Keratinocyte (primary cell): ENCODE data around the gene FUT4. TPM values are rescaled to one million over a fixed set of nuclear protein-coding genes. Genes with fewer than 3 reads are reported as not detected.
A peak's percentile ranks its signal among the peaks of the same experiment; 100 is the strongest.
"Not testable (repeated sequence)": the region's sequence is repeated elsewhere in the genome, so short reads cannot be mapped to it uniquely, and the experiment has no call there.

Experiments
- DNase-seq: peaks from one replicate; pipeline ENCODE4 v3.0.0-alpha.2; 2011; ENCODE audit warnings: low read depth, missing footprints, low spot score
- FAIRE-seq: peaks from 2 replicates; lab custom pipeline; 2011; peaks lifted over from hg19 to GRCh38; lab: Jason Lieb, UNC
- H2AFZ ChIP-seq: 2 replicates; pipeline ENCODE4 v1.6.0; 2012; ENCODE audit warnings: low read length, control low read depth, inconsistent platforms; ENCODE audit not compliant: control insufficient read depth
- H3K27ac ChIP-seq: 2 replicates; pipeline ENCODE4 v1.5.1; 2011; ENCODE audit warnings: low read length; ENCODE audit not compliant: control insufficient read depth, insufficient read depth
- H3K27me3 ChIP-seq: 3 replicates; pipeline ENCODE4 v1.6.0; 2011; ENCODE audit warnings: low read length; ENCODE audit not compliant: control insufficient read depth, insufficient read depth; ENCODE audit errors: extremely low read depth
- H3K36me3 ChIP-seq, 2 experiments: 2 replicates in 1 of 2; 3 replicates in 1 of 2; pipeline ENCODE4 v1.5.1; 2011; ENCODE audit warnings: low read length in 2 of 2, mild to moderate bottlenecking in 1 of 2; ENCODE audit not compliant: control insufficient read depth in 2 of 2, insufficient read depth in 2 of 2; ENCODE audit errors: extremely low read depth in 1 of 2
- H3K4me1 ChIP-seq: 3 replicates; pipeline ENCODE4 v1.5.1; 2011; ENCODE audit warnings: low read length; ENCODE audit not compliant: control insufficient read depth, insufficient read depth; ENCODE audit errors: extremely low read depth
- H3K4me2 ChIP-seq: 3 replicates; pipeline ENCODE4 v1.6.0; 2011; ENCODE audit warnings: low read depth, low read length; ENCODE audit not compliant: control insufficient read depth, insufficient read depth; ENCODE audit errors: extremely low read depth
- H3K4me3 ChIP-seq, 3 experiments: fragments of 200-600 bp in 1 of 3; sonication (generic) in 1 of 3; 2 replicates in 2 of 3; 3 replicates in 1 of 3; pipeline ENCODE4 v1.5.1; 2011 to 2016; ENCODE audit warnings: low read length in 3 of 3, mild to moderate bottlenecking in 3 of 3, control low read depth in 2 of 3, inconsistent platforms in 1 of 3, low read depth in 1 of 3, mixed read lengths in 1 of 3, mixed run types in 1 of 3, moderate library complexity in 1 of 3; ENCODE audit not compliant: control insufficient read depth in 2 of 3, insufficient read depth in 2 of 3; ENCODE audit errors: extremely low read depth in 1 of 3
- H3K79me2 ChIP-seq: 2 replicates; pipeline ENCODE4 v1.6.0; 2012; ENCODE audit warnings: low read length; ENCODE audit not compliant: control insufficient read depth, insufficient read depth
- H3K9ac ChIP-seq: 3 replicates; pipeline ENCODE4 v1.6.0; 2011; ENCODE audit warnings: low read length; ENCODE audit not compliant: control insufficient read depth, insufficient read depth; ENCODE audit errors: extremely low read depth
- H3K9me1 ChIP-seq: 3 replicates; pipeline ENCODE4 v1.6.0; 2011; ENCODE audit warnings: low read length; ENCODE audit not compliant: control insufficient read depth, insufficient read depth; ENCODE audit errors: extremely low read depth
- H3K9me3 ChIP-seq: 2 replicates; pipeline ENCODE4 v1.5.1; 2012; ENCODE audit warnings: low read depth, low read length; ENCODE audit not compliant: control insufficient read depth
- H4K20me1 ChIP-seq: 3 replicates; pipeline ENCODE4 v1.6.0; 2011; ENCODE audit warnings: low read length; ENCODE audit not compliant: control insufficient read depth, insufficient read depth; ENCODE audit errors: extremely low read depth
- CTCF ChIP-seq, 3 experiments: IDR thresholded peaks in 1 of 3; conservative IDR thresholded peaks in 1 of 3; optimal IDR thresholded peaks in 1 of 3; 2 replicates in 2 of 3; 3 replicates in 1 of 3; pipeline versions ENCODE3 to v1.5.1; 2011; ENCODE audit warnings: low read length in 3 of 3, mild to moderate bottlenecking in 3 of 3, moderate library complexity in 2 of 3, control low read depth in 1 of 3, inconsistent platforms in 1 of 3; ENCODE audit not compliant: insufficient read depth in 2 of 3; ENCODE audit errors: extremely low read depth in 1 of 3
- EZH2 ChIP-seq: IDR thresholded peaks from one replicate; pipeline ENCODE4 v1.6.1; 2012; ENCODE audit warnings: inconsistent platforms, mild to moderate bottlenecking, low read length, moderate library complexity
- dilution Hi-C: fragments of 300-500 bp; cut with MboI; formaldehyde crosslinking; loops from one replicate; pipeline ENCODE4 v1.7.0; 2020; ENCODE audit warnings: low sequenced_read_pairs; ENCODE audit not compliant: extremely low pct_ligation_motif_present
- polyA plus RNA-seq, 5 experiments: library from polyadenylated mRNA; depleted of rRNA in 3 of 5; stranded (reverse) in 3 of 5; stranded (forward) in 1 of 5; unstranded in 1 of 5; fragments of >200 nt; gene quantifications; 1 replicate in 1 of 5; 2 replicates in 3 of 5; 3 replicates in 1 of 5; pipeline versions ENCODE4 v1.2.1 to v1.2.3, GENCODE V29; 2011 to 2012; ENCODE audit warnings: missing spikeins in 2 of 5, low read depth in 1 of 5, low replicate concordance in 1 of 5

The FUT4 gene
- polyA plus RNA-seq, 1 donor (not counting 4 experiments of a cell fraction or from before 2014, with no cell fraction given): 0.39 TPM

GRCh38 chr11:94550513-94550912, 6.8 kb downstream of the FUT4 start:
- DNase-seq (no peak), FAIRE-seq (no peak)
- no peak overlapping the region for H3K9ac ChIP-seq
- no peak overlapping the region for H2AFZ ChIP-seq
- no peak overlapping the region for H3K27ac ChIP-seq
- H3K4me1 ChIP-seq: peaks cover 10% of the 10 kb centered on the region
- H3K79me2 ChIP-seq: no peaks in the 10 kb centered on the region
- dilution Hi-C loops: no loop called here
- no peak overlapping the region for H3K4me2 ChIP-seq
- H3K9me1 ChIP-seq: peaks cover 2% of the 10 kb centered on the region
- TF ChIP-seq CTCF (optimal IDR thresholded peaks at IDR 0.05 in 1 of 3, IDR thresholded peaks at IDR 0.05 in 1 of 3, conservative IDR thresholded peaks at IDR 0.05 in 1 of 3; ENCODE audit: extremely low read depth in 1 of 3, insufficient read depth in 2 of 3, low read length in 3 of 3) (no peak), EZH2 (no peak)
- no peaks in the 10 kb centered on the region for H3K9me3 ChIP-seq
- peaks cover 7% of the 10 kb centered on the region for H3K27me3 ChIP-seq
- no peaks in the 10 kb centered on the region for H3K36me3 ChIP-seq
- H3K4me3 ChIP-seq: no peak overlapping the region
- no peaks in the 10 kb centered on the region for H4K20me1 ChIP-seq

DNA sequence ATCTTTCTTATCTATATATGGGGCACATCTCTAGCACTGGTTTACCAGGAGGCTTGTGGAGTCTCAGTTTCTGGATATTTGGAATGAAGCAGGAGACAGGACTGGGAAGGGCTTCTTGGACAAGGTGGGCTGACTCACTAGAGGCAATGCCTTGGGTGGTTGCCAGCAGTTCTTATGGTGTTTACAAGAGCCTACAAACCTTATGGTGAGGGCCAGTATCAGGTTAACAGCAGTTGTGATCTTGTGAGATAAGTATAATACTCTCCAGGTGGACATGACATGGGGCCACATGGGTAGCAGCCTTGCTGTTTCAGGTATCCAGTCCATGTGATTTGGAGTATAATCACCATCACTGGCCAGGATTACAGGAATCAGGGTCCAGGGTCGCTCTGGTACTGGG, 10.2 kb downstream of the FUT4 start:
- H3K79me2 ChIP-seq: no peaks in the 10 kb centered on the region
- no peak overlapping the region for H3K27ac ChIP-seq
- dilution Hi-C loops: no loop called here
- H3K9me3 ChIP-seq: no peaks in the 10 kb centered on the region
- no peak overlapping the region for H2AFZ ChIP-seq
- FAIRE-seq: peak; percentile 9
- no peak overlapping the region for H3K4me2 ChIP-seq
- no peaks in the 10 kb centered on the region for H3K36me3 ChIP-seq
- no peaks in the 10 kb centered on the region for H4K20me1 ChIP-seq
- H3K9me1 ChIP-seq: no peaks in the 10 kb centered on the region
- DNase-seq: no peak
- no peak overlapping the region for H3K9ac ChIP-seq
- H3K4me3 ChIP-seq: no peak overlapping the region
- H3K27me3 ChIP-seq: no peaks in the 10 kb centered on the region
- H3K4me1 ChIP-seq: peaks cover 3% of the 10 kb centered on the region
- TF ChIP-seq CTCF (optimal IDR thresholded peaks at IDR 0.05 in 1 of 3, IDR thresholded peaks at IDR 0.05 in 1 of 3, conservative IDR thresholded peaks at IDR 0.05 in 1 of 3; ENCODE audit: extremely low read depth in 1 of 3, insufficient read depth in 2 of 3, low read length in 3 of 3) (no peak), EZH2 (no peak)

DNA sequence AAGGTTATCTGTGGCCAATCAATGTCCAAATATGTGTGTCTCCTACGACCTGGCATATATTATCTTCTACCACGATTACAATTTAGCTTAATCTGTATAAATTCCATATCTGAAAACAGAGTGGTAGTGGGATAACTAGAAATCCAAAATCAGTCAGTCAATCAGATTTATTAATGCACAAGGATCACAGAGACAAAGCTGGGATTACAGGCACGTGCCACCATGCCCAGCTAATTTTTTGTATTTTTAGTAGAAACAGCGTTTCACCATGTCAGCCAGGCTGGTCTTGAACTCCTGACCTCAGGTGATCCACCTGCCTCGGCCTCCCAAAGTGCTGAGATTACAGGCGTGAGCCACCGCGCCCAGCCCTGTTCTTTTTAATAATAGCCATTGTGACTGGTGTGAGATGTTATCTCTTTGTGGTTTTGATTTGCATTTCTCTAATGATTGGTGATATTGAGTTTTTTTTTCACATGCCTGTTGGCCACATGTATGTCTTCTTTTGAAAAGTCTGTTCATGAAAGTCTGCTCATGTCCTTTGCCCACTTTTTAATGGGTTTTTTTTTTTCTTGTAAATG, 12.1 kb downstream of the FUT4 start:
- H3K9me1 ChIP-seq, H4K20me1 ChIP-seq, DNase-seq, H3K4me3 ChIP-seq, H2AFZ ChIP-seq, H3K79me2 ChIP-seq, H3K36me3 ChIP-seq, H3K27ac ChIP-seq, H3K9me3 ChIP-seq, H3K27me3 ChIP-seq, dilution Hi-C loops, H3K4me1 ChIP-seq, FAIRE-seq, H3K9ac ChIP-seq, H3K4me2 ChIP-seq: not testable (repeated sequence)
